Suprapubic skin (tissue), 4 donors: ENCODE measurements around the gene TMEM50A. TPM values are rescaled to one million over a fixed set of nuclear protein-coding genes. Genes with fewer than 3 reads are reported as not detected.
"Not testable (repeated sequence)": the region's sequence is repeated elsewhere in the genome, so short reads cannot be mapped to it uniquely, and the experiment has no call there.

Experiments
- DNase-seq, 2 donors: peaks; one replicate each; pipeline ENCODE4 v3.0.0-alpha.2; 2019; ENCODE audit warnings: low spot score in 2 of 2
- H3K27ac ChIP-seq: fragments of 200-600 bp; sonication (generic); one replicate; pipeline ENCODE4 v1.5.1; 2019
- H3K27me3 ChIP-seq: fragments of 200-600 bp; sonication (generic); one replicate; pipeline ENCODE4 v1.5.1; 2019
- H3K36me3 ChIP-seq: fragments of 200-600 bp; sonication (generic); one replicate; pipeline ENCODE4 v1.5.1; 2019
- H3K4me1 ChIP-seq: fragments of 200-600 bp; sonication (generic); one replicate; pipeline ENCODE4 v1.5.1; 2019
- H3K4me3 ChIP-seq: fragments of 200-600 bp; sonication (generic); one replicate; pipeline ENCODE4 v1.5.1; 2019; ENCODE audit warnings: mild to moderate bottlenecking
- H3K9me3 ChIP-seq: fragments of 200-600 bp; sonication (generic); one replicate; pipeline ENCODE4 v1.5.1; 2019
- CTCF ChIP-seq, 2 donors: fragments of 200-600 bp in 1 of 2; fragments of 450-650 bp in 1 of 2; sonication (generic) in 1 of 2; IDR thresholded peaks; one replicate each; pipeline ENCODE4 v1.5.1; 2016 to 2019; ENCODE audit warnings: antibody characterized with exemption in 2 of 2, mild to moderate bottlenecking in 1 of 2, moderate library complexity in 1 of 2
- POLR2A ChIP-seq, 2 donors: fragments of 450-650 bp; IDR thresholded peaks; one replicate each; pipeline ENCODE4 v1.6.1; 2017; ENCODE audit warnings: antibody characterized with exemption in 2 of 2, mild to moderate bottlenecking in 2 of 2, moderate library complexity in 2 of 2
- POLR2AphosphoS5 ChIP-seq, 3 donors: sonication (generic); formaldehyde crosslinking; IDR thresholded peaks; one replicate each; pipeline ENCODE4 v1.6.1; 2017; ENCODE audit warnings: antibody characterized with exemption in 3 of 3
- WGBS: methylation state at CpG from one replicate; pipeline ENCODE4 v1.1.5; 2018; 5-methylcytosine and 5-hydroxymethylcytosine counted together
- total RNA-seq, 4 donors: library from RNA; depleted of rRNA; stranded (reverse); fragments of >200 nt; gene quantifications; one replicate each; pipeline ENCODE4 v1.1.0, GENCODE V29; 2016

Gene TMEM50A
- 10 to 100 TPM; 57.6 to 87.9 (median 72.8) TPM for total RNA-seq

GRCh38 chr1:25338188-25338981, at the start of gene TMEM50A:
Gene TMEM50A, plus strand, starts transcription at chr1:25338334. Its CDS starts 2,153 bp downstream, at chr1:25340487.
- Histone ChIP-seq H3K27me3 (no peaks in the 10 kb centered on the region), H3K4me3 (peak within 1 kb of the TSS; percentile 72), H3K9me3 (no peaks in the 10 kb centered on the region), H3K36me3 (peaks cover 3% of the 10 kb centered on the region), H3K27ac (peak within 1 kb of the TSS; percentile 95), H3K4me1 (peaks cover 31% of the 10 kb centered on the region)
- peak; percentile 92 to 93 for DNase-seq
- WGBS, result under 1% methylated on average over 41 of the region's 75 CpGs
- TF ChIP-seq POLR2A (IDR thresholded peaks at IDR 0.05) (peak in 1 of 2 donors; percentile 87), POLR2AphosphoS5 (IDR thresholded peaks at IDR 0.05) (peak in 2 of 3 donors; percentile 57 to 78), CTCF (IDR thresholded peaks at IDR 0.05) (no peak)

- not testable (repeated sequence) for H3K27me3 ChIP-seq, H3K36me3 ChIP-seq, H3K27ac ChIP-seq, H3K9me3 ChIP-seq, H3K4me1 ChIP-seq, H3K4me3 ChIP-seq, DNase-seq
- WGBS, result 64% methylated on average over 3 of the region's 8 CpGs
These were observed 49.5 kb upstream of the TMEM50A start for GRCh38 chr1:25288573-25289101.

GRCh38 chr1:25290043-25290442, 48.1 kb upstream of the TMEM50A start:
- WGBS, result 16% methylated on average over 5 of the region's 6 CpGs
- H3K4me3 ChIP-seq, H3K4me1 ChIP-seq, DNase-seq, H3K9me3 ChIP-seq, H3K27me3 ChIP-seq, H3K36me3 ChIP-seq, H3K27ac ChIP-seq: not testable (repeated sequence)

GRCh38 chr1:25293426-25293825, 44.7 kb upstream of the TMEM50A start:
- H3K4me1 ChIP-seq, DNase-seq, H3K36me3 ChIP-seq, H3K27me3 ChIP-seq, H3K4me3 ChIP-seq, H3K9me3 ChIP-seq, H3K27ac ChIP-seq: not testable (repeated sequence)
- WGBS, result 94% methylated on average over 2 of the region's 2 CpGs

- 82% methylated on average over 6 of the region's 14 CpGs for WGBS
- not testable (repeated sequence) for H3K9me3 ChIP-seq, H3K36me3 ChIP-seq, H3K4me1 ChIP-seq, H3K4me3 ChIP-seq, DNase-seq, H3K27ac ChIP-seq, H3K27me3 ChIP-seq
These were observed 43.0 kb upstream of the TMEM50A start for GRCh38 chr1:25294889-25295826.

GRCh38 chr1:25296501-25296900, 41.6 kb upstream of the TMEM50A start:
- H3K9me3 ChIP-seq, H3K4me1 ChIP-seq, DNase-seq, H3K27me3 ChIP-seq, H3K4me3 ChIP-seq, H3K36me3 ChIP-seq, H3K27ac ChIP-seq: not testable (repeated sequence)
- 90% methylated on average over 2 of the region's 8 CpGs for WGBS

GRCh38 chr1:25300729-25301128, 37.4 kb upstream of the TMEM50A start:
- not testable (repeated sequence) for H3K36me3 ChIP-seq, H3K27me3 ChIP-seq, H3K4me1 ChIP-seq, DNase-seq, H3K27ac ChIP-seq, H3K9me3 ChIP-seq, H3K4me3 ChIP-seq
- 64% methylated on average over 5 of the region's 9 CpGs for WGBS

- not testable (repeated sequence) for H3K9me3 ChIP-seq, H3K27ac ChIP-seq, H3K36me3 ChIP-seq, DNase-seq, H3K27me3 ChIP-seq, H3K4me1 ChIP-seq, H3K4me3 ChIP-seq
- 82% methylated on average over 3 of the region's 3 CpGs for WGBS
These were observed 35.8 kb upstream of the TMEM50A start for GRCh38 chr1:25302330-25302729.

GRCh38 chr1:25304936-25305335, 33.2 kb upstream of the TMEM50A start:
- WGBS, result 64% methylated on average over 4 of the region's 4 CpGs

GRCh38 chr1:25308168-25308567, 30.0 kb upstream of the TMEM50A start:
- not testable (repeated sequence) for H3K27ac ChIP-seq, H3K27me3 ChIP-seq, DNase-seq, H3K4me3 ChIP-seq, H3K4me1 ChIP-seq, H3K9me3 ChIP-seq, H3K36me3 ChIP-seq
- WGBS, result no CpG with 5 or more reads among the region's 1 CpG

More at GRCh38 chr1:25304936-25305335, 33.2 kb upstream of the TMEM50A start:
- not testable (repeated sequence) for H3K27ac ChIP-seq, H3K36me3 ChIP-seq, H3K4me1 ChIP-seq, DNase-seq, H3K9me3 ChIP-seq, H3K4me3 ChIP-seq, H3K27me3 ChIP-seq
